A673 (cell line): ENCODE data around the gene MAN2B1.

Source experiments
- EZH2 ChIP-seq: fragments of 200-600 bp; sonication (generic); IDR thresholded peaks from 2 replicates; pipeline ENCODE4 v1.6.1; 2017; ENCODE audit warnings: borderline replicate concordance, low read depth, mild to moderate bottlenecking, mixed read lengths, antibody characterized with exemption, low read length; ENCODE audit not compliant: poor library complexity, severe bottlenecking
- TF ChIP-seq, protein P1 (sequence below): fragments of 300-800, 200-600 bp; sonication (generic); conservative IDR thresholded peaks from 2 replicates; pipeline ENCODE4 v1.5.1; 2017; ENCODE audit warnings: low read depth, mild to moderate bottlenecking, antibody characterized with exemption, low read length, moderate library complexity, mixed read lengths

DNA sequence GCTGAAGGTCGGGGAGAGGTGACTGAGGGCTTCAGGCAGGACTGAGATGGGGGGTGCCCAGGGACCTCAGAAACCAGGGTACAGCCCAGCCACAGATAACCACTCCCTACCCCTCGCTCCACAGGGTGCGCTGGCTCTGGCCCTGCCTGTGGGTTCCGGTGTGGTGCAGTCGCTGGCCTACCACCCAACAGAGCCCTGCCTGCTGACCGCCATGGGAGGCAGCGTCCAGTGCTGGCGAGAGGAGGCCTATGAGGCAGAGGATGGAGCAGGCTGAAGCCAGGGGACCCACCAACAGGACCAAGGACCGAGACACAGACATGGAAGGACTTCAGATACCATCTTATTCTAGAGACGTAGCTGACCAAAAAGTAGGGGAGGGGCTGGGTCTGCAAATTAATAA, 8.9 kb upstream of the MAN2B1 start:
- TF ChIP-seq, protein P1, sequence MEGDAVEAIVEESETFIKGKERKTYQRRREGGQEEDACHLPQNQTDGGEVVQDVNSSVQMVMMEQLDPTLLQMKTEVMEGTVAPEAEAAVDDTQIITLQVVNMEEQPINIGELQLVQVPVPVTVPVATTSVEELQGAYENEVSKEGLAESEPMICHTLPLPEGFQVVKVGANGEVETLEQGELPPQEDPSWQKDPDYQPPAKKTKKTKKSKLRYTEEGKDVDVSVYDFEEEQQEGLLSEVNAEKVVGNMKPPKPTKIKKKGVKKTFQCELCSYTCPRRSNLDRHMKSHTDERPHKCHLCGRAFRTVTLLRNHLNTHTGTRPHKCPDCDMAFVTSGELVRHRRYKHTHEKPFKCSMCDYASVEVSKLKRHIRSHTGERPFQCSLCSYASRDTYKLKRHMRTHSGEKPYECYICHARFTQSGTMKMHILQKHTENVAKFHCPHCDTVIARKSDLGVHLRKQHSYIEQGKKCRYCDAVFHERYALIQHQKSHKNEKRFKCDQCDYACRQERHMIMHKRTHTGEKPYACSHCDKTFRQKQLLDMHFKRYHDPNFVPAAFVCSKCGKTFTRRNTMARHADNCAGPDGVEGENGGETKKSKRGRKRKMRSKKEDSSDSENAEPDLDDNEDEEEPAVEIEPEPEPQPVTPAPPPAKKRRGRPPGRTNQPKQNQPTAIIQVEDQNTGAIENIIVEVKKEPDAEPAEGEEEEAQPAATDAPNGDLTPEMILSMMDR, result no peak
- TF ChIP-seq EZH2, result no peak
